Activated CD8-positive, alpha-beta T cell treated with anti-CD3 and anti-CD28 coated beads for 36 hours (primary cell): ENCODE results near the gene ETV5. TPM values are rescaled to one million over a fixed set of nuclear protein-coding genes. Genes with fewer than 3 reads are reported as not detected.

Experiments used
- ATAC-seq: fragments of 200-7000 bp; cut with Tn5 transposase; one replicate; pipeline ENCODE4 v1.10.0; 2021; ENCODE audit warnings: mild to moderate bottlenecking, moderate library complexity
- CTCF ChIA-PET: fragments of 350-600 bp; sonication (Branson Sonifier 250); formaldehyde crosslinking; loops from one replicate; lab custom pipeline; 2021; ENCODE audit warnings: antibody characterized with exemption; lab: Charles Lee
- POLR2A ChIA-PET: fragments of 350-600 bp; sonication (Branson Sonifier 250); formaldehyde crosslinking; loops from one replicate; lab custom pipeline; 2021; ENCODE audit warnings: antibody characterized with exemption; lab: Charles Lee
- DNase-seq: peaks from one replicate; pipeline ENCODE4 v3.0.0-alpha.2; 2020
- H3K27ac Mint-ChIP-seq: one replicate; pipeline ENCODE4 v1.8.0; 2021; ENCODE audit warnings: mild to moderate bottlenecking, mixed read lengths
- H3K27me3 Mint-ChIP-seq: one replicate; pipeline ENCODE4 v1.8.0; 2021; ENCODE audit warnings: mixed read lengths
- H3K36me3 Mint-ChIP-seq: one replicate; pipeline ENCODE4 v1.8.0; 2021; ENCODE audit warnings: low read depth, mixed read lengths
- H3K4me1 Mint-ChIP-seq: one replicate; pipeline ENCODE4 v1.8.0; 2021; ENCODE audit warnings: low read depth, mixed read lengths
- H3K4me3 Mint-ChIP-seq: one replicate; pipeline ENCODE4 v1.8.0; 2021; ENCODE audit warnings: mild to moderate bottlenecking, moderate library complexity, mixed read lengths
- H3K9me3 Mint-ChIP-seq: one replicate; pipeline ENCODE4 v1.8.0; 2021; ENCODE audit warnings: mixed read lengths
- intact Hi-C: fragments of 100-400 bp; cut with micrococcal nuclease; formaldehyde crosslinking; loops from one replicate; pipeline ENCODE4 v1.10.0; 2022
- total RNA-seq, 2 experiments: library from RNA; stranded (reverse); gene quantifications; one replicate each; pipeline ENCODE4 v1.2.3, GENCODE V29; 2021
- TF ChIP-seq, protein P1 (sequence below): fragments of 200-600 bp; IDR thresholded peaks from one replicate; pipeline ENCODE4 v1.8.0; 2022; ENCODE audit warnings: antibody characterized with exemption, mild to moderate bottlenecking

Gene ETV5
- total RNA-seq, 2 experiments from 2014 or later, result 0.68 to 1.4 TPM

DNA sequence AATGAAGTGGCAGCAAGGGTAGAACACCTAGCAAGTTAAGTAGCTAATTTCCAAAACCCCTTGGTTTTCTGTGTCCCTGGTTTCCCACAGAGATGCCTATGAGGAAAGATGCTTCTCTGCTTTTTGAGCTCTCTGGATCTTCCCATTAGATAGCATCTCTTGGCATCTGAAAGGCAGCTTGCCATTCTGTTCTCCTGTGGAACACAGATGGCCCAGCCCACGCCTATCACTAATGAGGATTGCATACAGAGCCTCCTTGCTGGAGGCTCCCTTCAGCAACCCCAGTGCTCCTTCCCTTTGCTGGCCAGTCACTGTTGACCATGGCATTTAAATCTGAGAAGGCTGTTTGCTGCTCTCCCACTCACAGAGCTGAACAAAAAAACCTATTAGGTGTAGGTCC, 34.4 kb upstream of the ETV5 start:
- intact Hi-C loops, result no loop called here
- ATAC-seq (no peak), DNase-seq (no peak)
- H3K4me1 Mint-ChIP-seq, result no peaks in the 10 kb centered on the region
- no peaks in the 10 kb centered on the region for H3K36me3 Mint-ChIP-seq
- ChIA-PET CTCF (interaction anchor here (1.8 kb wide), 1 partner anchor 100 kb away, joined by 6 read pairs; no protein-coding TSS in a partner anchor), POLR2A (interaction anchor here (1.9 kb wide), 1 partner anchor 11 kb away, joined by 5 read pairs; no protein-coding TSS in a partner anchor)
- H3K27me3 Mint-ChIP-seq, result peaks cover 13% of the 10 kb centered on the region
- no peaks in the 10 kb centered on the region for H3K9me3 Mint-ChIP-seq
- H3K4me3 Mint-ChIP-seq, result no peak overlapping the region
- no peak overlapping the region for H3K27ac Mint-ChIP-seq
- TF ChIP-seq, protein P1, sequence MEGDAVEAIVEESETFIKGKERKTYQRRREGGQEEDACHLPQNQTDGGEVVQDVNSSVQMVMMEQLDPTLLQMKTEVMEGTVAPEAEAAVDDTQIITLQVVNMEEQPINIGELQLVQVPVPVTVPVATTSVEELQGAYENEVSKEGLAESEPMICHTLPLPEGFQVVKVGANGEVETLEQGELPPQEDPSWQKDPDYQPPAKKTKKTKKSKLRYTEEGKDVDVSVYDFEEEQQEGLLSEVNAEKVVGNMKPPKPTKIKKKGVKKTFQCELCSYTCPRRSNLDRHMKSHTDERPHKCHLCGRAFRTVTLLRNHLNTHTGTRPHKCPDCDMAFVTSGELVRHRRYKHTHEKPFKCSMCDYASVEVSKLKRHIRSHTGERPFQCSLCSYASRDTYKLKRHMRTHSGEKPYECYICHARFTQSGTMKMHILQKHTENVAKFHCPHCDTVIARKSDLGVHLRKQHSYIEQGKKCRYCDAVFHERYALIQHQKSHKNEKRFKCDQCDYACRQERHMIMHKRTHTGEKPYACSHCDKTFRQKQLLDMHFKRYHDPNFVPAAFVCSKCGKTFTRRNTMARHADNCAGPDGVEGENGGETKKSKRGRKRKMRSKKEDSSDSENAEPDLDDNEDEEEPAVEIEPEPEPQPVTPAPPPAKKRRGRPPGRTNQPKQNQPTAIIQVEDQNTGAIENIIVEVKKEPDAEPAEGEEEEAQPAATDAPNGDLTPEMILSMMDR, result no peak

DNA sequence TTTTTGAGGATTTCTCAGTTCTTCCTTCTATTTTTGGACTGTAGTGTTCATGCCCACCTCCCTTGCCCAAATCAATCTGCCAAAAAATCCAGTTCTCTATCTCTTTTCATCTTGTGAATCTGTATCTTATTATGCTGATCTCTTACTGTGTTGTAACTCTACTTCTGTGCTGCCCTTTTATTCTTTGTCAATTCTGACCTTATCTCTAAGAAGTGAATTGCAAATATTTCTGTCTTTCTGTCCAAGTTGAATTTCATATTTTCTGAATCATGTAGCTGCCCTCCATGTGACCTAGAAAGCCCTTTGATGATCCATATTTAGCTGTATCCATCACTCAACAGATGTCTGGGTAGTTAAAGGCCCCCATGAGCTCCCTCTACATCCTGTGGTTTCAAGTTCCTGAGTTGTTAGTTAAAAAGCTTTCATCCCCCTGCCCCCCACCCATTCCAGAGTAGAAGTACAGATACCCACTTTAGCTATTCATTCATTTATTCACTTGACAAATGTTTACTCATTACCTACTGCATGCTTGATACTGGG, 33.6 kb upstream of the ETV5 start:
- H3K4me3 Mint-ChIP-seq, result no peak overlapping the region
- no peak for ATAC-seq
- CTCF ChIA-PET, result interaction anchor here (1.0 to 1.8 kb wide), 3 partner anchors 29 to 397 kb away, joined by 3 to 6 read pairs (median 3); no protein-coding TSS in a partner anchor
- POLR2A ChIA-PET, result interaction anchor here (0.6 to 1.9 kb wide), 2 partner anchors 10 to 231 kb away, joined by 3 to 5 read pairs; no protein-coding TSS in a partner anchor
- no peak for DNase-seq
- peaks cover 13% of the 10 kb centered on the region for H3K27me3 Mint-ChIP-seq
- intact Hi-C loops, result no loop called here
- no peaks in the 10 kb centered on the region for H3K4me1 Mint-ChIP-seq
- H3K36me3 Mint-ChIP-seq, result no peaks in the 10 kb centered on the region
- no peaks in the 10 kb centered on the region for H3K9me3 Mint-ChIP-seq
- no peak overlapping the region for H3K27ac Mint-ChIP-seq
- TF ChIP-seq, protein P1, result no peak

DNA sequence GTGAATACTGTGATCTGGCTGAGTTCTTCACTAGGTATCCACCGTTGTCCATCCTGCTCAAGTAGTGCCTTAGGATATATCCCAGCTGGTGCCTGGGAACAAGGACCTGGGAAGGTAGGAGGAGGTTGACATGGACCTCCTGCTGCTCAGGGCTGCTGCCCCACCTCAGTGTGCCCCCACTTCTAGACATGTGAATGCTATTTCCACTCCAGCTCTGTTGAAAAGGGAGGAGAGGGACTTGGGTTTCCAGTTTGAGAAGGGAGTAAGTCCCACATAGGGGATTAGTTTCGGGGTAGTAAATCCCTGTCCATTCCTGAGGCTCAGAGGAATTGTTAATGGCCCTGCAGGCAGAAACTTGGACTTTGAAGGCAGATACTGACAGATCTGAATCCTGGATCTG, 32.9 kb upstream of the ETV5 start:
- ATAC-seq, result no peak
- DNase-seq, result no peak
- CTCF ChIA-PET, result interaction anchor here (1.0 to 1.8 kb wide), 3 partner anchors 29 to 398 kb away, joined by 3 to 6 read pairs (median 3); no protein-coding TSS in a partner anchor
- intact Hi-C loops, result no loop called here
- Mint-ChIP-seq H3K36me3 (no peaks in the 10 kb centered on the region), H3K4me1 (no peaks in the 10 kb centered on the region), H3K9me3 (no peaks in the 10 kb centered on the region), H3K27ac (no peak overlapping the region), H3K27me3 (peaks cover 13% of the 10 kb centered on the region), H3K4me3 (no peak overlapping the region)
- TF ChIP-seq, protein P1, result no peak
- POLR2A ChIA-PET, result interaction anchor here (0.6 kb wide), 1 partner anchor 230 kb away, joined by 3 read pairs; no protein-coding TSS in a partner anchor

DNA sequence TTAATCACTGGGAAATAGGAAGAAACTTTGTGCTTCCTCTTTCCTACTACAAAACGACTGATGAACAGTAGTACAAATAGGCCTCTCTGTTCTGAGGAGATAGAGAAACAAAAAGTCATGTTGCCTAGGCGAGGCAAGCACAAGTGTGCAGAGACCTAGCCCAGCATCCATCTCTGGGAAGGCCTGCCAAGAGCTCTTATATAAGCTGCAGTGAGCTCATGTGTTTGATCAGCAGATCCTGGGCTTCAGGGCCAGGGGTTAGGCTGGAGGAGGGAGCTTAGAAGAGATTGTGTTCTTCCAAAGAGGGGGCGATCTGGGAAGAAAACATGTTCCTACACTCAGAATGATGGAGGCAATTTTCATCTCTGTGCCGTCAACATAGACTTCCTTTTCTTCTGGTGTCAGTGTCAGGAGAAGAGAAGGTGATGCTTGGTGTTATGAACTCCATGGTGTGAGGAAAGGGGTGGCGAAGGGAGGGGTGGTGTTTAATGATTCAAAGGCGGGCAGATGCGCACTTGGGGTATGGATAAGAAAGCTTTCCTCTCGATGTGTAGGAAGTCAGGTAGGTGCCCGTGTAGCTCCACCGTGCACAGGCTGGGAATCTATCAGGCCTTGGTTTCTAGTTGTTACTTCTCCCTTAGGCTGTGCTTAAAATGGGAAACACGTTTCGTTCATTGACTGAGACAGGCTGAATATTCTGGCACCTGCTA, 29.5 kb upstream of the ETV5 start:
- DNase-seq (no peak), ATAC-seq (no peak)
- Mint-ChIP-seq H3K27ac (no peak overlapping the region), H3K4me1 (no peaks in the 10 kb centered on the region), H3K36me3 (no peaks in the 10 kb centered on the region), H3K4me3 (no peak overlapping the region), H3K9me3 (no peaks in the 10 kb centered on the region), H3K27me3 (peaks cover 9% of the 10 kb centered on the region)
- TF ChIP-seq, protein P1, result no peak
- intact Hi-C loops, result no loop called here
- POLR2A ChIA-PET, result interaction anchor here (0.9 kb wide), 1 partner anchor 155 kb away, joined by 3 read pairs; no protein-coding TSS in a partner anchor
- CTCF ChIA-PET, result interaction anchor here (1.0 kb wide), 1 partner anchor 18 kb away, joined by 3 read pairs; no protein-coding TSS in a partner anchor
